ENCODE measurements around the gene GALNT2.

The GALNT2 gene

GRCh38 chr1:230136453-230137336 lies 69.7 kb downstream of the GALNT2 start:
- FAIRE-seq = no peak
- TF ChIP-seq POLR2A (IDR thresholded peaks at IDR 0.05; ENCODE audit: low read depth, low read length) = no peak
- DNase-seq (ENCODE audit: insufficient read length, low spot score) = no peak

GRCh38 chr1:230137337-230137815 lies 70.3 kb downstream of the GALNT2 start:
- no peak for FAIRE-seq
- TF ChIP-seq POLR2A (IDR thresholded peaks at IDR 0.05; ENCODE audit: low read depth, low read length) = no peak
- DNase-seq (ENCODE audit: insufficient read length, low spot score) = no peak

DNA sequence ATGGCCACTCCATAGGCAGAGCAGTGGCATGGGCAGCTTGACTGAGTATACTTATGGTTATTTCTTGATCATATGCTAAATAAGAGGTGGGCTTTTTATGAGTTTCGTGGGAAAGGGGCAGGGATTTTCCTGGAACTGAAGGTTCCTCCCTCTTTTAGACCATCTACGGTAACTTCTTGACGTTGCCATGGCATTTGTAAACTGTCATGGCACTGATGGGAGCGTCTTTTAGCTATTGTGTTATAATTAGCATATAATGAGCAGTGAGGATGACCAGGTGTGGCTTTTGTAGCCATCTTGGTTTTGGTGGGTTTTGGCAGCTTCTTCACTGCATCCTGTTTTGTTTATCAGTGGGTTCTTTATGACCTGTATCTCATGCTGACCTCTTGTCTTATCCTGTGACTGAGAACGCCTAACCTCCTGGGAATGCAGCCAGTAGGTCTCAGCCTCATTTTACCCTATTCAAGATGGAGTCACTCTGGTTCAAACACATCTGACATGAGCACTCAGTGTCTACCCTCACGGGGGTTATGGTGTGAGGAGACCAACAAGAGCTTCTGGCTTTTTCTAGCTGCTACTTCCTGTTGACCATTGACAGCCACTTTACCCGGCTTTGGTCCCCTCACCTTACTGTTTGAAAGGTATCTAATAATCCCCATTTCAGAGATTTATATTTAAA lies 71.7 kb downstream of the GALNT2 start:
- TF ChIP-seq POLR2A (IDR thresholded peaks at IDR 0.05; ENCODE audit: low read depth, low read length) = no peak
- FAIRE-seq = no peak
- no peak for DNase-seq (ENCODE audit: insufficient read length, low spot score)

DNA sequence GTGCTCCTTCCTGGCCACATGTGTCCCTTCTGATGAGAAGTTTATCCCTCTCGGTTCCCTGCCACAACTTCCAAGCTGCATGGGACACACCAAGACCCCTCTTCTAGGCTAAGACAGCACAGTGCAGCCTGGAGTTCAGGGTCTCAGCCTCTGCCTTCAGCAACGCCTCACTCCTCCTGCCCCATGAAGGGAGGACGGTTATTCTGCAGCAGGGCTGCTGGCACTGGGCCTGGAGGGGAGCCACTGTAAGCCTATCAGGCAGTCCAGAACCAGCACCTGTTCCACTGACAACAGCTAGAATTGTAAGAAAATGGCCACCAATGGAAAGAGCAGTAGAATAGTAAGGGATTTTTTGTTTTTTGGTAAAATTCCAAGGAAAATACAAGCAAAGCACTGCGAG lies 72.3 kb downstream of the GALNT2 start:
- DNase-seq (ENCODE audit: insufficient read length, low spot score) (no peak), FAIRE-seq (no peak)
- TF ChIP-seq POLR2A (IDR thresholded peaks at IDR 0.05; ENCODE audit: low read depth, low read length) = no peak

GRCh38 chr1:230139741-230140140 lies 72.7 kb downstream of the GALNT2 start:
- no peak for FAIRE-seq
- no peak for DNase-seq (ENCODE audit: insufficient read length, low spot score)

DNA sequence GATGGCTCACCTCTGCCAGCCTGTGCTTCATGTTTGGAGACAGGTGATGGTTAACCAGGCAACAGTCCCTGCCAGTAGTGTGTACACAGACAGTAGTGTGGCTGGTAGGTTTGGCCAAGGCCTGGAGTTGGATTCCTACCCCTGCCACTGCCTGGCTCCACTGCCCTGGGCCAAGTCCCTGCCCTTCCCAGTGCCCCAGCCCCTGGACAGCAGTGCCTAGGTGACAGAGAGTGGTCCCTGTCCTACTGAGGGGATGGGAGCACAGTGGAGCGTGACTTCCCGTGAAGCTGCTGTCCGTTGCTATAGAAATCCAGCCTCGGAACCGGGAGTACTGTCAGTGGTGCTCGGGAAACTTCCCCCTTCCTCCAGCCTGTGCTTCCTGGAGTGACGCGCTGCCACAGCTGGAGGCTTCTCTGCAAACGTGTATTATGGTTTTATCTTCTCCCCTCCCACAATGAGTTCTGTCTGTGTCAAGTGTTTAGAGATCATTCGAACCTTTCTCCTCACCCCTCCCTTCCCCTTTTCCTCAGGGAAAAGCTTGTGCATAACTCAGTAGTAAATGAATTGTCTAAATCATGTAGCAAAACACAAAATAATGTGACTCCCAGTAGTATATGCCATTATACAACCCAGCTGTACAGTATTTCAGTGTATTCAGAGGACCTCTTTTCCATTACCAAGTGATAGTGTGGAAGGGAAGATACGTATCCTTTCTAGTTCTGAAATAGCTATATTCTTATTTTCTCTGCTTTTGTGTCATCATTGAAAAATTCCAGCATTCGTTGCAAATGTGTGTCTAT lies 73.4 kb downstream of the GALNT2 start:
- no peak for TF ChIP-seq POLR2A (IDR thresholded peaks at IDR 0.05; ENCODE audit: low read depth, low read length)
- DNase-seq (ENCODE audit: insufficient read length, low spot score) (no peak), FAIRE-seq (no peak)

More at GRCh38 chr1:230139741-230140140, 72.7 kb downstream of the GALNT2 start:
- TF ChIP-seq POLR2A (IDR thresholded peaks at IDR 0.05; ENCODE audit: low read depth, low read length) = no peak

GRCh38 chr1:230141021-230141648 lies 74.1 kb downstream of the GALNT2 start:
- no peak for TF ChIP-seq POLR2A (IDR thresholded peaks at IDR 0.05; ENCODE audit: low read depth, low read length)
- FAIRE-seq (no peak), DNase-seq (ENCODE audit: insufficient read length, low spot score) (no peak)

DNA sequence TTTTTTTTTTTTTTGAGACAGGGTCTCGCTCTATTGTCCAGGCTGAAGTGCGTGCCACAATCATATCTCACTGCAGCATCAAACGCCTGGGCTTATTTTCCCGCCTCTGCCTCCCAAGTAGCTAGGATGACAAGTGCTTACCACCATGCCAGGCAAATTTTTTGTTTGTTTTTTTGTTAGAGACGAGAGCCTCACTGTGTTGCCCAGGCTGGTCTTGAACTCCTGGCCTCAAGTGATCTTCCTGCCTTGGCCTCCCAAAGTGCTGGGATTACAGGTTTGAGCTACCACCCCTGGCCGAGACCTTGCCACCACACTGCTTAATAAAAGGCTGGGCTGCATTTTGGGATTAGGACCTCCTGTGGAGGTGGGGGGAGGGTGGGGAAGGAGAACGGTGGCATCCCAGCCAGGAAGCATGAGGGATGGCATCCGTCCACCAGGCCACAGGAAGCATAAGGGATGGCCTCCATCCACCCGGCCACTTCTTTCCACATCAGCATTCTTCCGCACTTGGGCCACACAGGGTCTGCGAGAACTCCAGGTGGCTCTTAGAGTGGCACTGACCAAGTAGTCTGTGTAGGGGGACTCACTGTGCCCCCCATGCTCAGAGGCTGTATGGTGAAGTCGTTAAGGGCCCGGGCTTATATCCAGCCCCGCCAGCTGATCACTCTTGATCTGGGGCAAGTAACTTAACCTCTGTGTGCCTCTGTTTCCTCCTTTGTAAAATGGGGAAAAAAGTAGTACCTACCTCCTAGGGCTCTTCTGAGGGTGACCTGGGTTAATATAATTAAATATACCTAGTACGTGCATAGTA lies 75.0 kb downstream of the GALNT2 start:
- DNase-seq (ENCODE audit: insufficient read length, low spot score) (no peak), FAIRE-seq (no peak)
- TF ChIP-seq POLR2A (IDR thresholded peaks at IDR 0.05; ENCODE audit: low read depth, low read length) = no peak

DNA sequence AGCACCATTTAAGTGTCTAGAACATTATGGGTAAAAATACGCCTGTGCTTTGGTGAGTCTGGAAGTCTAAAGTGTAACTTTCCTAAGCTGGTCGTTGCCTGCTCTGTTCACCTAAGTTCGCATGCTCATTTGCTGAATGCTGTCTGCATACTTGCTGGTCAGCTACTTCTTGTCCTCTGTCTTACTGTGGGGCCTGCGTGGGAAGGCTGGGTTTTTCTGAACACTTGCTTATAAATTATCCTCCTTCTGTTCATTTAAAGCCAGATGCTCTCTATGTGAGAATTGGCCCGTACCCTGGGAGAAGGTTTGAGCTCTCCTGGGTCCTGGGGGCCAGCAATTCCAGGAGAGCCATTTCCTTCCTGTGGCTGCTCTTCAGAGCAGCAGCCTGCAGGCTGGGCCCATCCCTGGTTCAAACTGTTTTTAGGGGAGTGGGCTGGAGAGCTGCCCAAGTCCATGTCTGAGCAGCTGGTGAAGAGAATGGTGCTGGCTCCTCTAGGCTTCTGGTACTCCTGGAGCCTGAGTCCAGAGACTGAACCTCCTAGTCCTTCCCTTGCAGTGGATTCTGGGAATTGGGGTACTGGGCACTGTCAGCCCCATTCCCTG lies 75.7 kb downstream of the GALNT2 start:
- FAIRE-seq (no peak), DNase-seq (ENCODE audit: insufficient read length, low spot score) (no peak)
- TF ChIP-seq POLR2A (IDR thresholded peaks at IDR 0.05; ENCODE audit: low read depth, low read length) = no peak

DNA sequence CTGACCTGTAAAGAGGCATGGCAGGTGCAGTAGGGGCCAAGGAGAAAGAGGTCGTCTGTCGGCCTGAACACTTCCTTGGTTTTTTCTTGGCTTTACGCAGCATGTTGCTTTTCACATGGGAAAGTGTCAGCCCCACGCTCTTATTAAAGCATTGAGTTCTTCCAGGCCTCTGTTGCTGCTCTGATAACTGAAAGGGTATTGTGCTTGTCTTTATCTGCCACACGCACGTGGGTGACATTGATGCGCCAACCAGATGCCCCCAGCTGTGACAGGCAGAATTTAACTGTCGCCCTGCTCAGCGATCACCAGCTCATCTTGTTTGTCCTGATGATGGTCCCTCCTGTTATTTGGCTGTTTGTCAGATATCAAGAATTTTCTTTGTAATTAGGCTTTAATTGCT lies 76.5 kb downstream of the GALNT2 start:
- TF ChIP-seq POLR2A (IDR thresholded peaks at IDR 0.05; ENCODE audit: low read depth, low read length) = no peak
- no peak for FAIRE-seq
- no peak for DNase-seq (ENCODE audit: insufficient read length, low spot score)

DNA sequence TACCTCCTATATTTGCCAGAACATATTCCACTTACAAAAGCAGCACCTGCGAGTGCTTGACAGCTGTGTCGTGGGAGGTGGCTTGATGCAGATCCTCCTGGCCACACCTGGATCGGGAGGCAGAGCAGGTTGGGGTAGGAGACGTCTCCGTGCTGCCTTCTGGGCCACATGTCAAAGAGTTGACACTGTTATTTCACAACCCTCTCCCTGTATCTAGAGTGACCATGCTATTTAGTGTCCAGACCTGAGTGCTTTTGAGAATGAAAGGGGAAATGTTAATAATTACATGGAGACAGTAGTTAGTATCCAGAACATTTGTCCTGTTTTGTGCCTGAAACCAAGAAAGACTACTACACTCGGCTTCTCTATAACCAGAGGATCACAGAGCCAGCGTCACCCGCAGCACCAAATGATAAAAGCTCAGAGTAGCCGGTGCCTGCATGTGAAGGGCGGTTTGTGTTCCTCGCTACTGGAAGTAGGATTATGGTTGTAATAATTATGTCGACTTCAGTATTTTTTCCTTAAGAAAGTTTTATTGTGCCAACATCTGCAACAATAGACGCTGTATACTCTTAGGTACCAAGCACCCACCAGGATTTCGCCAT lies 77.1 kb downstream of the GALNT2 start:
- FAIRE-seq (no peak), DNase-seq (ENCODE audit: insufficient read length, low spot score) (no peak)
- TF ChIP-seq POLR2A (IDR thresholded peaks at IDR 0.05; ENCODE audit: low read depth, low read length) = no peak
